ENCODE results near the gene SLC2A10.
"Not testable (repeated sequence)": the region's sequence is repeated elsewhere in the genome, so short reads cannot be mapped to it uniquely, and the experiment has no call there.

Gene SLC2A10
- 0 reads per million in 2 donors for total RNA-seq

DNA sequence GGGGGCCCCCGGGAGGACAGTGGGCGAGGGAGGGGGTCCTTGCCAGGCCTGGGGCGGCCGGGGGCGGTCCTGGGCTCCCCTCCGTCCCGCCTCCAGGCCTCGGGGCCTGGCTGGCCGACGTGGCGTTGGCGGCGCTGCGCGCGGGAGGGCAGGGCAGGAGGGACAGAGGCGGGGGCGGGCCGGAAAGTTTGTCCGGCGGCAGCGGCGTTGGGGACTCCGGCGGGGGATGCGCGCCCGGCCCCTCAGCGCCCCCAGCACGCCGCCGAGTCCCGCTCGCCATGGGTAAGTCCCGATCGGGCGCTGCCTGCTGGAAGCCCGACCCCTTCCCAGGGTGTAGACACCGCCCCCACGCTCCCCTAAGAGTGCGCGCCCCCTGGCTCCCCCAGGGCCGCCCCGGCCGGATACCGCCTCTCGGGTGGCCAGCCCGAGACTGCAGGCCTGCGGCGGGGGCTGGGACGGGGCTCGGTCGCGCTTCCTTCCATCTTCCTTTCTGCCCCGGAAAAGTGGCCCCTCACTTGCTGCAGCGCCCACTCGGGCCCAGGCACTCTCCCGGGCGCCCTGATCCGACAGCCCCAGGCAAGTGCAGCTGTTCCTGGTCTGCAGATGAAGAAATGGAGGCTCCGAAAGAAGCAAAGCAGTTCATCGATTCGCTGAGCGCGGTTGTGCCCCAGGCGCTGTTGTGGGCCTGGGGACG, at the start of gene SLC2A10:
Gene SLC2A10, plus strand, starts transcription at position 191 of the 694 bp plus-strand sequence. Its CDS starts 88 bp downstream, at position 279.
- DNase-seq, result no peak

DNA sequence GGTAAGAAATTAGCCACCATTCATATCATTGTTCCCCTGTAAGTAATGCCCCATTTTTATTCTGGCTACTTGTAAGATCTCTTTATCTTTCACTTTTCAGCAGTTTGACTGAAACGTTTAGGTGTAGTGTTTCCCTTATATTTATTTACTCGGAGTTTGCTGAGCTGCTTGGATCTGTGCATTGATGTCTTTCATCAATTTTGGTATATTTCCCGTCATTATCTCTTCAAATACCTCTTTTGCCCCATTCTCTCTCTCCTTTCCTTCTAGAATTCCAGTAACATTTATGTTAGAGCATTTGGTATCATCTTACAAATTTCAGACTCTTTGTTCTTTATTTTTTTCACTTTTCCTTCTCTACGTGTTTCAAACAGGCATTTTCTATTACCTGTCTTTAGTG, 49.0 kb upstream of the SLC2A10 start:
- DNase-seq, result no peak

DNA sequence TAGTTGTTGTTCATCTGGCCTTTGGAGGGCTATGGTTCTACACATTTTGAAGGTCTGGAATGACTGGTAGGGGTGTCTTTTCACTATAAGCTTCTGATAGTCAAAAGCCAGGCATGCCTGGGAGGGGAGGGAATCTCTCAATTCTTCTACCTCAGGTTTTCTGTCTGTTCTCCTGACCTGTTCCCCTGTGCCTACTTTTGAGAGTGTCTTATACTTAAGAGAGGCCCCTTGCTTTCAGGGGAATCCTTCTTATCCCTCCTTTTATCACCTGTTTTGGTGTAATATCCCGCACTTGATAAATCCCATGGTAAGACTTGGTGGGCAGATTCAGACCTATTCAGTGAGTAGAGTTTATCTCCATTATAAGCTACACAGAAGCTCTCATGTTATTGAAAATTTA, 47.8 kb upstream of the SLC2A10 start:
- DNase-seq, result no peak

DNA sequence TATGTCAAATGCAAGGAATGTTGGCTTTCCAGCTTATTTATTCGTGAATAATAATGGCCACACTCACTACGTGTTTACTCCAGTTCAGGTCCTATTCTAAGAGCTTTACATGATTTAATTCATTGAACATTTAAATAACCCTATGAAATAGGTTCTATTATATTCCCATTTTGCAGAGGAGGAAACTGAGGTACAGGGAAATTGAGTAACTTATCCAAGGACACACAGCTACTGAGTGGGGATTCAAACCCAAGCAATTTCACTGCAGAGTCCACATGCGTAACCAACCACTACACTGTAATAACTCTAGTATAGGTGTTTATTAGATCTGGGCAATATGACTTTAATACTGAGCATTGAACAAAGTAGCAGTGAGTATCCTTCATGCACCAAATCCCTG, 45.9 kb upstream of the SLC2A10 start:
- no peak for DNase-seq

DNA sequence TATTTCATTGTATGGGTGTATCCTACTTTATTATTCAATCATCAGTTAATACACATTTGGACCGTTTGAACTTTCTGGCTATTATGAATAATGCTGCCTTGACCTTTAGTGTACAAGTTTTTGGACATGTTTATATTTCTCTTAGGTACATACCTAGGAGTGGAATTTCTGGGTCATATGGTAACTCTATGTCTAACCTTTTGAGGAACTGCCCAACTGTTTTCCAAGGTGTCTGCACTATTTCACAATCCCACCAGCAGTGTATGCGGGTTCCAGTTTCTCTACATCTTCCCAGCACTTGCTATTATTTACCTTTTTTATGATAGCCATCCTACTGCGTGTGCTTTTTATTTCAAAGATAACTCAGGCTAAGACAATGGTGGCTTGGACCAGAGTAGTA, 43.8 kb upstream of the SLC2A10 start:
- DNase-seq, result no peak

DNA sequence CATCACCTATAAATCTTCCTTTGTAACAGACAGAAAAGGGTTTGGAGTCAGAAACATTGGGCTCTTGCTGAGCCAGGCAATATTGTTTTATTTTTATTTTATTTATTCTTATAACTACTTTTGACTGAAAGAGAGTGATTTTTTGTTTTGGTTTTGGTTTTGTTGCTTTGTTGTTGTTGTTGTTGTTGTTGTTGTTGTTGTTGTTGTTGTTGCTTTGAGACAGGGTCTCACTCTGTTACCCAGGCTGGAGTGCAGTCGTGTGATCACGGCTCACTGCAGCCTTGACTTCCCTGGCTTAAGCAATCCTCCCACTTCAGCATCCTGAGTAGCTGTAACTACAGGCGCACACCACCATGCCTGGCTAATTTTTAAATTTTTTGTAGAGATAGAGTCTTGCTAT, 43.1 kb upstream of the SLC2A10 start:
- no peak for DNase-seq

DNA sequence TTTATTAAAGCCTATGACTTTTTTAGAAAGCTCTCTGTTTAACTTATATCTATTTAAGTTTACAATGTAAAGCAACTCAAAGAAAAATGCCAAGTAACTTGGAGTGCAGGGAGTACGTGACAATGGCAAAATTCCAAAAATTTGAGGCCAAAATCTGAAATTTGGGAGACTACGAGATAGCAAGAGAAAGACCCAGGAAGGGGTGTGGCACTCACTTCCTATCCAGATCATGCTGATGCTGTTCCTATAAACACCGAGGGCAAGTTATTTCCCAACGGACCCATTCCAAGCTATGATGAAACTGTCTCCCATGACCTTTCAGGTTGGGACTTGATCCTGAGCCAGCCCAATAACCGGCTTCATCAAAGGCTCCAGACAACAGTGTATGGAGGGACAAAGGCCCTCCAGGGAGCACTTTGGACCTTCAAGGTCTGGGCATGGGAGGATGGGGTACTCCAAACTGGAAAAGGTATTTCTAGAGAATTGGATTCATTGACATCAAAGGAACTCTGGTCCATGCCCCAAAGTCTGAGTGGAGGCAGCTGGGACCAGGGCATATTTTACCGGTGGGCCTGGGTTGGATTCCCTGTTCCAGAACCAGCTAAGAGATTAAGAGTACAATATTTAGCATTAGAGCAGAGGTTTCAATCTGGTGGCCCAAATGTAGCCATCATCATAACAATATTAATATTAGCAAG, 42.5 kb upstream of the SLC2A10 start:
- no peak for DNase-seq

DNA sequence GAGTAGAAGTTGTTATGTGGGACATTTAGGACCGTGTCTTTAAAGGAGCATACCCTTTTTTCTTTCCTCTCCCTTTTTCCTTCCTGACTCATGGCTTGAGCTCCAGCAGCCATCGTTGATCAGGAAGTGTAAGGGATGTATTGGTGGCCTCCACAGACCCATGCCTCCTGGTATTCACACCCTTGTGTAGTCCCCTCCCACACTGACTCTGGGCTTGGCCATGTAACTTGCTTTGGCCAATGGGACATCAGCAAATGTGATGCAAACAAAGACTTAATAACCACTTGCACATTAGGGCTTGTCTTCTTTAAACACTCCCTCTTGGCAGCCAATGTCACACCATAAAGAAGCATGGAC, 39.2 kb upstream of the SLC2A10 start:
- DNase-seq, result no peak

DNA sequence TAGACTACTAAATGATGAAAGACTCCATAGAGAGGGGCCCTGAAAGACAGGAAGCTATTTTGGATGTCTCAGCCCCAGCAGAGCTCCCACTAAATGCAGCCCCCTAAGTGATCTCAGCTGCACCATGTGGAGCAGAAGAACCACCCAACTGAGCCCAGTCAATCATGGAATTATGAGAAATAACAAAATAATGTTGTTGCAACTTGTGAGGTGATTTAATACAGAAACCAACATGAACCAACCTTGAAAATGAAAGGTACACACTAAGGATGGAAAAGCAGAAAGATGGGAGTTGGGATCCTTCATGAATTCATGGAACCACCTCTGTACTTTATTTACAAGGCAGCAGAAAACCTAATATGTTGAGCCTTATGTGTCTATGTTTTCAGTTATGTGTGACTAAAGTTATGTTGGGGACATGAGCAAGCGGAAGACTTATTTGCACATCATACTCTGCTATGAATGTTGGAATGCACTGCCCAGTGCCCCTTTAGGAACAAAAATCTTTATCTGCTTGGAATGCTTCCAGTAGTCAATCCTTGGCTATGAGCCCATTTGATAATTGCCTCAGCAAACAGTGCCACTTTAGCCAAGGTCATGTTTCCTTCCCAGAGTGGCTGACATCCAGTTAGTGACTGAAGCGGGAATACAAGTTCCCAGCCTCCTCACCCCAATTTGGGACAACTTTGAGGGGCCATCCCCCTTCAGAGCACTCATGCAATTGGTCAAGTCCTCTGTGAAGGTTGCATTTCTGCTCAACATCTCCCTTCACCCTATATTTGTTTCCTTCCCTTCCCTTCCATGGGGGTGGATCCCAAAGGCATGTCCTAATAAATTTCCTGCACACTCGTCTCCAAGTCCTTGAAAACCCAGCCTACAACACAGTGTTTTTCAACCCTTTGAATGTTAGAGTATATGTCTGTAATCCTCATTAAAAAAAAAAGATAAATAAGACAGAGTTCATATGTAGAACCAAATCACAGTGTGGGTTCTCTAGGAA, 38.6 kb upstream of the SLC2A10 start:
- DNase-seq, result no peak

DNA sequence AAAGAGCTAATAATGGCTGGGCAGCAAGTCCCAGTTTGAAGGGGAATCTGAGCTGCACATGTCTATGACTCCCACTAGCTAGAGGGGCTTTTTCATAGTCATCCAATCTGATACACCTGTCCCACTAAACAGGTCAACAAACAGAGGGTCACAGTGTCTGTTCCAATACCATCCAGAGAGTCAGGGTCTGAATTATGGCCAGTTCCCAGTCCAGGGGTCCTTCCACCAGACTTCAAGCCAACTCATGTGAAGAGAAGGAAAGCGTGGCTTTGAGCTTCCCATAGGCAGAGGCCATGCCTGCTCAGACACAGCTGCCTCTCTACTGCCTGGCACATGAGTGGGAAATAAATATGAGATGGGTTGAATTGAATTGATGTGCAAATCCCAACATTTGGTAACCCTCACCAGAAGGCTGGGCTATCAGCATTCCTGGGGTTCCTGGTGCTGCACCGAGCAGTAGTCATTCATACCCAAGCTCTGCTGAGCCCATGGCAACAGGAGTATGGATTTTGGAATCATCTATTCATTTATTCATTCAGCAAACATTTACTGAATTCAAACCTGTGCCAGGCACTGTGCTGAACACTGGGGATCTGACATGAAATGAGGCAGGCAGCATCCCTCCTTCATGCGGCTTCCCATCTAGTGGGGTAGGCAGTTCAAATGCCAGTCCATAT, 37.4 kb upstream of the SLC2A10 start:
- DNase-seq, result no peak

DNA sequence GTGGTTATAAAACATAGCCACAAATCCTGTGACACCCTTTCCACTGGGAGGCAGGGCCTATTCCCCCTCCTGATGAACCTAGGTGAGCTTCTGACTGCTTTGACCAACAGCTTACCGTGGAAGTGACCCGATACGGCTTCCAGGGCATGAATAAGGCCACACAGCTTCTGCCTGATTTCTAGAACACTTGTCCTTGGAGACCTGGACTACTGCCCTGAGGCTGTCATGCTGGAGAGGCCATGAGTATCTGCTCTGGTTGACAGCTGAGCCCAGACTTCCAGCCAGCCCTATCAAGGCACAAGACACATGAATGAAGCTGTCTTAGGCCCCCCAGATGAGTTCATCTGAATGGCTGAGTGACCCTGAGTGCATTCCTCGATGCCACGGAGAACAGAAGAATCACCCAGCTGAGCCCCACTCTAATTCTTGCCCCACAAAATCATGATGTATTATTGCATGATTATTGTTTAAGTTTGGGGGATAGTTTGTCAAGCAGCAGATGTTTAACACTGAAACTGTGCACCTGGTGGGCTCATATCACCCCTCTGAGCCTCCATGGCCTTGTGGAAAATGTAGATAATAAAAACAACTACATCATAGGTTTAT, 36.8 kb upstream of the SLC2A10 start:
- no peak for DNase-seq

DNA sequence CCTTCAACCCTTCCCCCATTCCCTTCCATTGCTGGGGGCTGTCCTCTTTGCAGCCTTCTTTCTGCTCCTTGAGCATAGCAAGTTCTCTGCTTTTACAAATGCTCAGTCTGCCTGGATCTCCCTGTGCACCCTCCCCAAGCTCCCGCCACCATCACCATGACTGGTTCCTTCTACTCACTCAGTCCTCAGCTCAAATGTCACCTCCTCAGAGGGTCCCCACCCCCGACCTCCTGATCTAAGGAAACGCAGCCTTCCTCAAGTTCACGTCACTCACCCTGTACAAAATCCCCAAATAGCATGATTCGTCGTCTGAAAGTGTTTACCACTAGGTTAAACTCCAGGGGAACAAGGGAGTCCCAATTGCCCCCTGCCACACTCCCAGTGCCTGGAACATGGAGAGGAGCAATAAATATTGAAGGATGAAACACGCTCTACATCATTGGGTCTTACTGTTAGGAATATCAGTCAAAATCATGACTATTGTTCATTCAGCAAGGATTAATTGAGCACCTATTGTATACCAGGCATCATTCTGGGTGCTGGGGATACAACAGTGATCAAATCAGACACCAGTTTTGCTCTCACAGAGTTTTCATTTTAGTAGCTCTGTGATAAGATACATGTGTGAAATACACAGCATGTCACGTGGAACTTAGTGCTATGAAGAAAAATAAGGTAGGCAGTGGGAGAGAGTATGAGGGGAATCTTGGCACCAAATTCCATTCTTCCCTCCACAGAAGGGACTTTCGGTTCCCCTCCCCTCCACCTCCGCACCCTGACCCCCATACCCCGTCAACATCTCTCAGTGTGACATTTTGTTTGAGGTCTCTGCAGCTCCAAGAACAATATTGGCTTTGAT, 35.8 kb upstream of the SLC2A10 start:
- DNase-seq, result no peak

DNA sequence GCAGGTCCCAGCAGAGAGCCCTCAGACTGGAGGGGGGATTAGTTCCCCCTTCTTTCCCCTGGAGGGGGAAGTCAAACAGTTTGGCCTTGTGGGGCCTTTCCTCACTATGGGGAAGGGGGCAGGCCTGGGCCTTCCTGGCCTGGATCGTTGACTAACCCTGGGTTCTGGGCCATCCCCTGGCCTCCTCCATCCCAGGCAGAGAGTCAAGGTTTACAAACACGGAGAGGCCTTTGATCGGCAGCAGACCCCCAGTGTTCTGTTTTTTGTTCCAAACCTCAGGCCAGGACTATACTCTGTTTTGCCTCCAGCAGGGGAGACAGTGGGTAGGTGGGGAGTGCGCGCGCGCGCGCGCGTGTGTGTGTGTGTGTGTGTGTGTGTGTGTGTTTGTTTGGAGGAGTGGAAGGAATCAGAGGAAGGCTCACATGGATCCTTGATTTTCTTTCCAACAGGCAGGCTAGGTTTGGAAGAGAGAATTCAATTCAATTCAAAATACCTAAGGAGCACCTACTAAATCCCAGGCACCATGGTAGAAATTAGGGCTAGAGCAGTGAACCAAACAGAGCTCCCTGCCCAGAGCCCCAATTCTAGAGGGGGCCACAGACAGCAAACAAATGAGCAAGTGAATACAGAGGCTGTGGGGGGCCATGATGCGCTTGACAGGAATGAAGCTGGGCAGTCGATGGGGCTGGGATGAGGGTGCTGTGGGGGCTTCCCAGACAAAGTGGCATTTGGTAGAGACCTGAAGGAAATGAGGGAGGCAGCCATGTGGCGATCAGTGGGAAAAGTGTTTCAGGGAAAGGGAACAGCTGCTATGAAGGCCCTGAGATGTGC, 35.0 kb upstream of the SLC2A10 start:
- DNase-seq, result no peak

DNA sequence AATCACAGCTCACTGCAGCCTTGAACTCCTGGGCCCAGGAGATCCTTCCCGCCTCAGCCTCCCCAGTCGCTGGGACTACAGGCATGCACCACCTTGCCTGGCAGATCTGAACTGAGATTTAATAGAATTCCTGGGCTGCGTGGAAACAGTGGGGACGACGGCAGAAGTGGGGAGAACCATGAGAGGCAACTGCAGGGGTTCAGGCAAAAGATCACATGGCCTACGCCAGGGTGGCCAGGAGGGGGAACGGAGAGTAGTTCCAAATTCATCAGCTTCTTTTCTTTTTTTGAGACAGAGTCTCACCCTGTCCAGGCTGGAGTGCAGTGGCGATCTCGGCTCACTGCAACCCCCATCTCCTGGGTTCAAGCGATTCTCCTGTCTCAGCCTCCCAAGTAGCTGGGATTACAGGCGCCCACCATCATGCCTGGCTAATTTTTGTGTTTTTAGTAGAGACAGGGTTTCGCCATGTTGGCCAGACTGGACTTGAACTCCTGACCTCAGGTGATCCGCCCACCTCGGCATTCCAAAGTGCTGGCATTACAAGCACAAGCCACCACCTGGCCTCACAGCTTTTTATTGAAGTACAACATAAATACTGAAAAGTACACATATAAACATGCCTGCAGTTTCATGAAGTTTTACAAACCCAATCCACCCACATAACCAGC, 32.7 kb upstream of the SLC2A10 start:
- DNase-seq, result not testable (repeated sequence)

DNA sequence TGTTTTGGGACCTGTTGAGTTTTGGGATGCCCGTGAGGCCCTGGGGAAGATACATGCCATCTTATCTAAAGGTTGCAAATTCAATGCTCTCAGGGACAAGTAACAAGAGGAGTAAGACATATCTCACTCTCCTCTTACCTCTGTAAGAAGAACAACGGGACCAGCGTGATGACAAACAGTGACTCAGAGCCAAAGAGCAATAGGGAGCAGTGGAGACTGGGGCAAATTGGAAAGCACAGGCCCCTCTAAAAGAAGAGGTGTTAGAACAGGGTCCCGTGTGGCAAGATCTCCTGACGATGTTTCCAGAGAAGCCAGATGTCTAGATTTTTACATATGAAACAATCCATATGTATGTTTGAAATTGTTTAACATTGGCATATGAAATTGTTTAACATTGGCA, 31.8 kb upstream of the SLC2A10 start:
- no peak for DNase-seq

DNA sequence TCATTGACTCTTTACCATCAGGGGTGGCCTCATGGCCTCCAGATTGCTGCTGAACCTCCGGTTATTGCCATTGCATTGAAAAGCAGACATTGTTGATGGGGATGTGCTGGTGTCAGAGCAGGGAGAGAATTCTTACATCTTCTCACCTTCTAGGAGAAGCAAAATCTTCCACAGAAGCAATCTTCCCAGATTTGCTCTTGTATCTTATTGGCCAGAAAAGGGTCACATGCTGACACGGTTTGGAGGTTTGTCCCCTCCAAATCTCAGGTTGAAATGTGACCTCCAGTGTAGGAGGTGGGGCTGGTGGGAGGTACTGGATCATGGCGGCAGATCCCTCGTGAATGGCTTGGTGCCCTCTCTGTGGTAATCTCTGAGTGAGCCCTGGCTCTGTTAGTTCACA, 30.9 kb upstream of the SLC2A10 start:
- no peak for DNase-seq

DNA sequence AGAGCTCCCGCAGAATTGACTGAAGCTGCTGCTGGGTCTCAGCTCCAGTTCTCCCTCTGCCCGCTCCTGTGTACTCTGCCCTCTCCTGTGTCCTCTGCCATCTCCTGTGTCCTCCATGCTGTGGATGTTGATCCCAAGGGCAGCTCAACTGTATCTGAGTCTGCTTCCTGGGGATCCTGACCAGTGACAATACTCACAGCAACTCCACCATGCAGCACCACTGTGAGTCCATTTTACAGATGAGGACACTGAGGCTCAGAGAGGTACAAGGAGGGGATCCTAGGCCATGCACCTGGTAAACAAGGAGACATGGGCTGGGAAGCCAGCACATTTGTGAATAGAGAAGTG, 28.8 kb upstream of the SLC2A10 start:
- no peak for DNase-seq

DNA sequence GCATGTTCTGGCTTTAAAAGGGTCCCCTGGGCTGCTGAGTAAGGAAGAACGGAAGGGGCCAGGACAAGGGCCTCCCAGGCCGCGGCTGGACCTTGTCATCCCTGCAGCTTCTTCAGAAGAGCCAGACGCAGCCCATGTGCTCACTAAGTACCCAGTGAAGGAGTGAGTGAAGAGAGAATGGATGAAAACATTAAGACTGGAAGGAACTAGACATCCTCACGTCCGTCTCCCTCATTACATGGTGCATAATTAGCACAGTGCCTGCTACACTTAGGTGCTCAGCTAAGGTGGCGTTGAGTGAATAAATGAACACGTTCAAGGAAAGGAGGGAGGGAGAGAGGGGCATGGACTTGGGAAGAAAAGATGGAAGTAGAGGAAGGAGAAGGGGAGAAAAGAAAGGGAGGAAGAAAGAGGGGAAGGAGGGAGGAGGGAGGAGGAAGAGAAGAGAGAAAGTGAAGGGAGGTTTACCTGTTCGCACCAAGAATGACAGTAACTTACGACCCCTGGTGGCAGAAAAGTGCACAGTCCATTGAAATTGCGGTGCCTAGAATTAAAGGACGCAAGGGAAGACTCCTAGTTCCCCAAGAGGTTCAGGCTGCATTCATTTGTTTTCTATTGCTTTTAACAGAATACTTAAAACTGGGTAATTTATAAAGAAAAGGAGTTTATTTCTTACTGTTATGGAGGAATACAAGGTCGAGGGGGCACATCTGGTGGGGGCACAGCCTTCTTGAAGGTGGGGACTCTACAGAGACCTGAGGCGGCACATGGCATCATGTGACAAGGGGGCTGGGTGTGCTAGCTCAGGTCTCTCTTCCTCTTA, 28.2 kb upstream of the SLC2A10 start:
- peak in 4 of 5 experiments; percentile 17 to 49 (median 45) for DNase-seq

Data from T-helper 2 cell (primary cell).